ENCODE measurements around the gene GALNT9.

The GALNT9 gene

GRCh38 chr12:132292328-132293319 is 36.8 kb downstream of the GALNT9 start:
- Histone ChIP-seq H3K9me3 (ENCODE audit: control insufficient read depth, low read length) (no peaks in the 10 kb centered on the region), H3K9ac (ENCODE audit: low read length) (no peak overlapping the region), H2BK15ac (ENCODE audit: low read depth, poor library complexity, severe bottlenecking) (no peak overlapping the region), H3K79me1 (replicated peaks; ENCODE audit: low read length, poor library complexity, severe bottlenecking) (no peaks in the 10 kb centered on the region), H3K27me3 (ENCODE audit: control insufficient read depth in 1 of 2, insufficient read depth in 1 of 2, low read length in 2 of 2) (peaks cover 0 to 47% of the 10 kb centered on the region in 2 experiments), H3K14ac (ENCODE audit: low read length in 2 of 2) (no peak overlapping the region), H2BK12ac (ENCODE audit: low read length in 2 of 2) (no peak overlapping the region), H2BK5ac (ENCODE audit: low read depth, low read length, poor library complexity, severe bottlenecking) (no peak overlapping the region), H4K91ac (ENCODE audit: low read length) (no peak overlapping the region), H3K27ac (ENCODE audit: low read length, poor library complexity, severe bottlenecking) (no peak overlapping the region), H3K36me3 (ENCODE audit: control insufficient read depth in 1 of 2, insufficient read depth in 2 of 2, low read depth in 1 of 2, low read length in 2 of 2) (no peaks in the 10 kb centered on the region), H2BK120ac (ENCODE audit: low read depth, low read length) (no peak overlapping the region), H2AFZ (ENCODE audit: low read depth, low read length) (no peak overlapping the region), H3K4me2 (ENCODE audit: low read length, poor library complexity, severe bottlenecking) (no peak overlapping the region), H3K18ac (ENCODE audit: low read depth in 1 of 2, low read length in 2 of 2) (no peak overlapping the region), H4K8ac (ENCODE audit: low read length) (no peak overlapping the region), H2AK5ac (ENCODE audit: low read length, severe bottlenecking) (no peak overlapping the region), H3K4me1 (ENCODE audit: control insufficient read depth, insufficient read depth, low read depth, low read length) (no peaks in the 10 kb centered on the region), H3K4me3 (ENCODE audit: insufficient read depth in 1 of 2, low read depth in 1 of 2, low read length in 2 of 2) (no peak overlapping the region), H3K23ac (ENCODE audit: low read length in 2 of 2) (no peak overlapping the region), H3K4ac (ENCODE audit: low read depth in 1 of 2, low read length in 2 of 2) (no peak overlapping the region)
- 89% methylated on average over 33 of the region's 33 CpGs for WGBS
- DNase-seq: no peak

- H2BK120ac ChIP-seq (ENCODE audit: low read depth, low read length): no peak overlapping the region
- peaks cover 0 to 56% of the 10 kb centered on the region in 2 experiments for H3K27me3 ChIP-seq (ENCODE audit: control insufficient read depth in 1 of 2, insufficient read depth in 1 of 2, low read length in 2 of 2)
- H3K4me3 ChIP-seq (ENCODE audit: insufficient read depth in 1 of 2, low read depth in 1 of 2, low read length in 2 of 2): peak overlapping the region in 1 of 2 experiments; percentile 34
- H4K8ac ChIP-seq (ENCODE audit: low read length): no peak overlapping the region
- H3K18ac ChIP-seq (ENCODE audit: low read depth in 1 of 2, low read length in 2 of 2): no peak overlapping the region
- H4K91ac ChIP-seq (ENCODE audit: low read length): peak overlapping the region; percentile 7
- WGBS: 92% methylated on average over 29 of the region's 30 CpGs
- no peak overlapping the region for H3K9ac ChIP-seq (ENCODE audit: low read length)
- H2BK5ac ChIP-seq (ENCODE audit: low read depth, low read length, poor library complexity, severe bottlenecking): no peak overlapping the region
- H3K14ac ChIP-seq (ENCODE audit: low read length in 2 of 2): no peak overlapping the region
- no peak overlapping the region for H2BK12ac ChIP-seq (ENCODE audit: low read length in 2 of 2)
- no peaks in the 10 kb centered on the region for H3K4me1 ChIP-seq (ENCODE audit: control insufficient read depth, insufficient read depth, low read depth, low read length)
- H2BK15ac ChIP-seq (ENCODE audit: low read depth, poor library complexity, severe bottlenecking): no peak overlapping the region
- H3K27ac ChIP-seq (ENCODE audit: low read length, poor library complexity, severe bottlenecking): no peak overlapping the region
- H3K36me3 ChIP-seq (ENCODE audit: control insufficient read depth in 1 of 2, insufficient read depth in 2 of 2, low read depth in 1 of 2, low read length in 2 of 2): no peaks in the 10 kb centered on the region
- H2AFZ ChIP-seq (ENCODE audit: low read depth, low read length): no peak overlapping the region
- no peak overlapping the region for H3K4ac ChIP-seq (ENCODE audit: low read depth in 1 of 2, low read length in 2 of 2)
- H3K9me3 ChIP-seq (ENCODE audit: control insufficient read depth, low read length): no peaks in the 10 kb centered on the region
- DNase-seq: no peak
- H3K79me1 ChIP-seq (replicated peaks; ENCODE audit: low read length, poor library complexity, severe bottlenecking): no peaks in the 10 kb centered on the region
- H2AK5ac ChIP-seq (ENCODE audit: low read length, severe bottlenecking): no peak overlapping the region
- no peak overlapping the region for H3K4me2 ChIP-seq (ENCODE audit: low read length, poor library complexity, severe bottlenecking)
- no peak overlapping the region for H3K23ac ChIP-seq (ENCODE audit: low read length in 2 of 2)
These were observed 37.8 kb downstream of the GALNT9 start for GRCh38 chr12:132291402-132292175.

GRCh38 chr12:132290203-132290540 is 39.2 kb downstream of the GALNT9 start:
- H3K4me3 ChIP-seq (ENCODE audit: insufficient read depth in 1 of 2, low read depth in 1 of 2, low read length in 2 of 2): no peak overlapping the region
- no peak for DNase-seq
- no peak overlapping the region for H4K91ac ChIP-seq (ENCODE audit: low read length)
- H3K9me3 ChIP-seq (ENCODE audit: control insufficient read depth, low read length): no peaks in the 10 kb centered on the region
- H2AFZ ChIP-seq (ENCODE audit: low read depth, low read length): no peak overlapping the region
- no peak overlapping the region for H2BK120ac ChIP-seq (ENCODE audit: low read depth, low read length)
- peaks cover 4% of the 10 kb centered on the region for H3K4me1 ChIP-seq (ENCODE audit: control insufficient read depth, insufficient read depth, low read depth, low read length)
- H3K18ac ChIP-seq (ENCODE audit: low read depth in 1 of 2, low read length in 2 of 2): no peak overlapping the region
- H3K4ac ChIP-seq (ENCODE audit: low read depth in 1 of 2, low read length in 2 of 2): no peak overlapping the region
- no peaks in the 10 kb centered on the region for H3K36me3 ChIP-seq (ENCODE audit: control insufficient read depth in 1 of 2, insufficient read depth in 2 of 2, low read depth in 1 of 2, low read length in 2 of 2)
- H2BK5ac ChIP-seq (ENCODE audit: low read depth, low read length, poor library complexity, severe bottlenecking): no peak overlapping the region
- H3K23ac ChIP-seq (ENCODE audit: low read length in 2 of 2): no peak overlapping the region
- H3K79me1 ChIP-seq (replicated peaks; ENCODE audit: low read length, poor library complexity, severe bottlenecking): no peaks in the 10 kb centered on the region
- 88% methylated on average over 12 of the region's 12 CpGs for WGBS
- H2BK15ac ChIP-seq (ENCODE audit: low read depth, poor library complexity, severe bottlenecking): no peak overlapping the region
- no peak overlapping the region for H3K4me2 ChIP-seq (ENCODE audit: low read length, poor library complexity, severe bottlenecking)
- H3K27ac ChIP-seq (ENCODE audit: low read length, poor library complexity, severe bottlenecking): no peak overlapping the region
- no peak overlapping the region for H2BK12ac ChIP-seq (ENCODE audit: low read length in 2 of 2)
- no peak overlapping the region for H3K14ac ChIP-seq (ENCODE audit: low read length in 2 of 2)
- H2AK5ac ChIP-seq (ENCODE audit: low read length, severe bottlenecking): no peak overlapping the region
- H3K9ac ChIP-seq (ENCODE audit: low read length): no peak overlapping the region
- H4K8ac ChIP-seq (ENCODE audit: low read length): no peak overlapping the region
- peaks cover 0 to 60% of the 10 kb centered on the region in 2 experiments for H3K27me3 ChIP-seq (ENCODE audit: control insufficient read depth in 1 of 2, insufficient read depth in 1 of 2, low read length in 2 of 2)
